ENCODE results near the gene CNKSR3. TPM values are rescaled to one million over a fixed set of nuclear protein-coding genes. Genes with fewer than 3 reads are reported as not detected.

The CNKSR3 gene
- total and polyA plus RNA-seq, 2 experiments from 2014 or later, result 1.9 to 5.7 TPM

GRCh38 chr6:154487367-154488247, 22.9 kb downstream of the CNKSR3 start:
- no peaks in the 10 kb centered on the region for H3K79me2 ChIP-seq (replicated peaks; ENCODE audit: insufficient read depth)
- Mint-ChIP-seq H3K36me3 (ENCODE audit: low read depth) (no peaks in the 10 kb centered on the region), H3K27ac (no peak overlapping the region)

More at GRCh38 chr6:154487367-154488247, 22.9 kb downstream of the CNKSR3 start:
- TF ChIP-seq POLR2AphosphoS5 (IDR thresholded peaks at IDR 0.05; ENCODE audit: low read depth) (no peak), CTCF (conservative IDR thresholded peaks at IDR 0.05; ENCODE audit: low read depth in 2 of 2) (no peak), ETS1 (IDR thresholded peaks at IDR 0.05) (no peak), NANOG (IDR thresholded peaks at IDR 0.05; ENCODE audit: borderline replicate concordance) (no peak), STAT1 (IDR thresholded peaks at IDR 0.05; ENCODE audit: unreplicated experiment) (no peak), CREB1 (CRISPR knock-in tag; IDR thresholded peaks at IDR 0.05; ENCODE audit: low read depth) (no peak), ZNF114 (CRISPR knock-in tag; IDR thresholded peaks at IDR 0.05) (no peak), ZNF462 (CRISPR knock-in tag; IDR thresholded peaks at IDR 0.05) (no peak), EZH2 (IDR thresholded peaks at IDR 0.05; ENCODE audit: low read depth, unreplicated experiment) (no peak), EZH2phosphoT487 (IDR thresholded peaks at IDR 0.05; ENCODE audit: unreplicated experiment) (no peak), REST (IDR thresholded peaks at IDR 0.05; ENCODE audit: unreplicated experiment) (no peak), ZNF331 (CRISPR knock-in tag; IDR thresholded peaks at IDR 0.05; ENCODE audit: low read depth) (no peak), JUNB (IDR thresholded peaks at IDR 0.05; ENCODE audit: unreplicated experiment) (no peak)
- DNase-seq (ENCODE audit: low spot score) (no peak), ATAC-seq (no peak)
- H2AFZ ChIP-seq, result no peak overlapping the region
- H3F3A ChIP-seq (replicated peaks; ENCODE audit: low read depth), result no peaks in the 10 kb centered on the region
- Mint-ChIP-seq H3K27me3 (ENCODE audit: insufficient read depth, low read depth, poor library complexity) (peaks cover 3% of the 10 kb centered on the region), H3K9me3 (no peaks in the 10 kb centered on the region; the same call in 2 of the 3 replicates), H3K4me3 (no peak overlapping the region), H3K4me1 (peaks cover 6% of the 10 kb centered on the region; the same call in 2 of the 3 replicates)
- H3K27ac ChIP-seq (ENCODE audit: low read depth), result no peak overlapping the region
- H3K27me3 ChIP-seq (ENCODE audit: insufficient read depth), result no peaks in the 10 kb centered on the region
- H4K20me1 ChIP-seq (replicated peaks; ENCODE audit: insufficient read depth), result no peaks in the 10 kb centered on the region
- H3K4me2 ChIP-seq, result no peak overlapping the region
- H3K9me2 ChIP-seq (ENCODE audit: insufficient read depth), result 0 out of 2 replicates have a peak, but pooled peaks cover 3% of the 10 kb centered on the region
- H3K36me3 ChIP-seq (ENCODE audit: insufficient read depth), result no peaks in the 10 kb centered on the region
- no peaks in the 10 kb centered on the region for H3K4me1 ChIP-seq (ENCODE audit: insufficient read depth)
- no peak overlapping the region for H3K4me3 ChIP-seq

Data from GM23338 (cell line).